Stimulated activated naive CD4-positive, alpha-beta T cell treated with Interleukin-2 at 50 U/mL for 16 hours (primary cell): ENCODE measurements around the gene FAAP100.

ENCODE experiments used
- DNase-seq: peaks from one replicate; lab custom pipeline; 2025; lab: John Stamatoyannopoulos, UW

FAAP100 gene

DNA sequence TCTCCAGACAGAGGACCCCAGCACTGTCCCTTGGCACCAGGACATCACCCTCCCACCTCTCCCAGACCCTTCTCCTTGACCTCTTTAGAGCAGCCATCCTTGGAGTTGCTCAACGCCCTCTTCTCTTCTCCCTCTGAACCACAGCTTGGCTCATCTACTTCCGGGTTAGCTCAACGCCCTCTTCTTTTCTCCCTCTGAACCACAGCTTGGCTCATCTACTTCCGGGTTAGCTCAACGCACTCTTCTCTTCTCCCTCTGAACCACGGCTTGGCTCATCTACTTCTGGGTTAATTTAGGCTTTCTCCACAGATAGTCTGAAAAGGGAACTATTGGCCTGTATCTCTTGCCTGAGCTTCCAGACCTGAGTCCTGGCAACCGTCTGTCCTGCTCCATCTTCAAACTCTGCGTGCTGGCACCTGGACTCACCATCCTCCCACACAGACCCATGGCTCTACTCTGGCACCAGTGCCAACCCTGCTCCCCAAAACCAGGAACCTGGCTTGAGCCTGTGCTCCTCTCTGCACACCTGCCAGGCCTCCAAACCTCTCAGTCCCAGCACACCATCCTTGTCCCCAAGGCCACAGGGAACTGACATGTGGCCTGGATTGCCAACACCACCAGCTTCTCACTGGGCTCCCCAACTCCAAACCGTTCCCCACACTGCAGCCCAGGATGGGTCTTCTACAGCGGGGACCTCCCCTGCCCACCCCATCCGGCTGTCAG lies 25.3 kb upstream of the FAAP100 start:
- DNase-seq, result no peak

DNA sequence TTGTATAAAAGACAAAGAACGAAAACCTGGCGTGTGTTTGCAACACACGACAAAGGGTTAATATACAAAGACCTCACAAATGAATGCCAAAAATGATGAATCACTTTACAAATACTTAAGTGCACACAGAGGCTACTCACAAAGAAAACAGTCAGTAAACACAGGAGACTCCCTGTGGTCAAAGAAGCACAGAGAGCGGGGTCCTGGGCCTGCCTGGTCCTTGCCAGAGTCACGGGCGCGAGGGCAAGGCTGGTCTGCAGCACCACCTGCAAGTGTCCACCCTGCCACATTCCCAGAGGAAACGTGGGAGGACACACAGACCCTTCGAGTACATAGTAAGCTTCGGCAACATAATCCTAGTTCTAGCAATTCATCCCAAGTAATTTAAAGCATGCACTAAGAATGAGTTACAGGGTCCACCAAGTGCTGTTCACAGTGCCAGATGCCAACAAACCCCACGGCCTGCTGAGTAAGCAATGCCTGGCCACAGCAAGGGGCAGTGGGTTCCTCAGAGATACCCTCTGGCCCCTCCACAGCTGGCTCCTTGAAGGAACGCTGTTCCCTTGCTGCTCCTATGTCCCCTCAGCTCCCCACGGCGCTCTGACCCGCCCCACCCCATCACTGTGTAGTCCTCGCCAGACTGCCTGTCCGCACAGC lies 24.6 kb upstream of the FAAP100 start:
- DNase-seq, result no peak

DNA sequence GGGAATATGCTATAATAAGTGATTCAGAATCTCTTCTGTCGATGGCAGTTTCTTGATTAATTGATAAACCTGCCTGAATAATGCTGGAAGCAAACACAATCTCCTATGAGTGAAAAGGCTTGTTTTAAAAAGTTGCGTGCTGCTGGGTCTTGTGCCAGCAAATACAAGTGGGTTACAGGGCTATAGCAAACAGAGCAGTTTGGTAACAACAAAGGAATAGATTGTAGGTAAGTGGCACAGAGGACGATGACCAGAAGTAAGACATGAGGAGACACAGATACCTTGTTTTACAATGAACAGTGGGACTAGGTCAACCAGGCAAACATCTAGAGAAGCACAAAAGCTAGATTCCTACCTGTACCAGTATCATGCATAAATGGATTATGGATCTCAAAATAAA lies 23.7 kb upstream of the FAAP100 start:
- no peak for DNase-seq

DNA sequence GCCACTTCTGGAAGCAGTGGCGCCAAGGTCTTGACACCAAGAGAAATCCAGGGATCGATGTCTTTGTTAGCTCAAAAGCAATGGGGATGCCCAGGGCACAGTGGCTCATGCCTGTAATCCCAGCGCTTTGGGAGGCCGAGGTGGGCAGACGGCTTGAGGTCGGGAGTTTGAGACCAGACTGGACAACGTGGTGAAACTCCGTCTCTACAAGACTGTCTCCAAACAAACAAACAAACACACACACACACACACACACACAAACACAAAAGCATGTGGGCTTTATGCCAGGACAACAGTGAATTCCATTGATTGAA lies 22.4 kb upstream of the FAAP100 start:
- DNase-seq, result no peak

DNA sequence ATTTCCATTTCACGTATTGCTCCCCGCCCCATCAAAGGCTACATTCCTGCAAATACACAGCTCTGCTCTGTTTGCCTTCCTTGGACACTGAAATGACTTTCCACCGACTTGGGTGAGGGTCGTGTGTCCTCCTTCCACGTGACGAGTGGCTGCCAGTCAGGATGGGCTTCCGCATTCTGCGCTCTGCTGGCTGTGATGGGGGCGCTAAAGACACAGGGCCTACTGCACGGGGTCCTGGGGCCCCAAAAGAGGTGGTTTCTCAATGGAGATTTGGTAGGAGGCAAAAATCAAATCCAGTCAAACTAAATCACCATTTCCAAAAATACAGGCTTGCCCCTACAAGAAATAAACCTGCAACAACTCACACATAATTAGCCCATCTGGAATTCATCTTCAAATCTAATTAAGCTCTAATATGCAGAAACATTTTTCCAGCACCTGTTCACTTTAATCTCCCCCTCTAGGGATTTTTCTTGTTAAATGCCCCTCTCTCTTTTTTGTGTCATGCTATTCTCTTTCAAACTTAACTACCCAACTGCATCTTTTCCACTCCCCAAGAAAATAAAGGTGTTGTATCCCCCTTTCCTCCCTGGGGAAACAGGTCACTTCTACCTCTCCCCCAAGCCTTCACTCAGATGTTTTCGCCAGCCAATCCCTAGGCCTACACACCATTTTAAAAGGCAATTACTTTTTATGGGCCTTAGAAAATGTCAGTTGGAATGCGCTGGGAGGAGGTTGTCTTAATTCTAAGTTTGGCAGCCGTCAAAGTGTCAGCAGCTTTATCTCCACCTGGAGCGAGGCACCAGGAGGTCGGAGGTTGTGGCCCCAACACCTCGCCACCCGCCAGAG lies 21.9 kb upstream of the FAAP100 start:
- no peak for DNase-seq

DNA sequence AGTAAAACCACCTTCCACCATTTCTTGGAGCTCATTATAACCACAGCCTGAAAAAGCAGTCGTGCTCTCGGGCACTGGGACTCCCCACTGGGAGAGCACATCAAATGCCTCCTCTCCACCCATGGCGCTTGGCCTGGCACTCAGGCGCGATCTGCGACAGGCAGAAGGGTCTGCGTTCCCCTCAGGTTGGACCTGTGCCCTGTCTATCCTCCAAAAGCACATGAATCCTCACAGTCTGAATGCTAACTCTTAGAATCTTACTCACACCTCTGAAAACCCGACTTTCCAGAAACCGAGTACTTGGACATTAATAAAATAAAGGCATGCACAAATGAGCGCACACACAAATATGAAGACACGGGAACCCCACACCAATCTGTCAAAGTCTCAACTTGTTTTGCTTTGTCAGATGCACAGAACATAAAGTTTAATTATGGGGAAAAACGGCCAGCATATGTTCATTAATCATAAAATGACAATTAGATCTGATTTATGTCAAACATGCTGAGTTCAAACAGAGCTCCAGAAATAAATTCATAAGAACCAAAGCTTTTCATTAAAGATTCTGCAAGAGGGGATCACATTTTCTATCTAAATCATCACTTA lies 20.5 kb upstream of the FAAP100 start:
- no peak for DNase-seq

DNA sequence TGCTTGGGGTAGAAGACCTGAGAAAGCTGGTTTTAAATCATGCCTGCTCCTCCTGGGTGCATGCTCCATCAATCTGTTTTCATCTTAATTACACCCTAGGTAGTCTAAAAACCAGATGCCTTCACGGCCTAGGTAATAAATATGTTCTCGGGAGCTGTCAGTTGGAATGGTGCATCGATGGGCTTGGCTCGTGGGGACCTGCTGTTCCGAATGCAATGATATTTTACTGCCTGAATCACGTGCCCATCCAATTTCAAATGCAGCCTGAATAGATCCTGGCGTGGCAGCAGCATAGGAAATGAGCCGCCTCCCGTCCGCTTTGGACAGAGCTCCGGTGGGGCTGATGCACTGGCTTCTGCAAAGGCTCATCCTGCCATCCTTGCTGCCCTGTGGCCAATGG lies 18.8 kb upstream of the FAAP100 start:
- no peak for DNase-seq

- DNase-seq, result no peak
These were observed 17.9 kb upstream of the FAAP100 start for GRCh38 chr17:81569986-81570514.

DNA sequence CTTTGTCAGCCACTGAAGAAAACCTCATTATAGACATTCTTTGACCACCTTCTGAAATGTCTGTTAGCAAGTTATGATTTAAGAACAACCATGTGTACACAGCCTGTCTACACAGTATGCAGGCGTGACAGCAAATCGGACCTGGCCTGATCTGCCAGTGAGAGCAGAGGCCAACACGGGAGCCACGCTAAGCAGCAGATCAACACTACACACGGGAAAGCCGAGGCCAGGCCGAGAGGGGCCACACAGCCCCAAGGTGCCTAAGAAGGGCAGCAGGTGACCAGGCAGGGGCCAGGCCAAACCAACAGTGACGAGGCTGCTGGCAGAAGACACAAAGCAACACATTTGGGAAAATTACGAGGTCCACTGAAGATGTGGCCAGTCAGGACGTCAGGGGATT lies 16.3 kb upstream of the FAAP100 start:
- DNase-seq, result no peak

- no peak for DNase-seq
These were observed 15.0 kb upstream of the FAAP100 start for GRCh38 chr17:81567191-81567590.

DNA sequence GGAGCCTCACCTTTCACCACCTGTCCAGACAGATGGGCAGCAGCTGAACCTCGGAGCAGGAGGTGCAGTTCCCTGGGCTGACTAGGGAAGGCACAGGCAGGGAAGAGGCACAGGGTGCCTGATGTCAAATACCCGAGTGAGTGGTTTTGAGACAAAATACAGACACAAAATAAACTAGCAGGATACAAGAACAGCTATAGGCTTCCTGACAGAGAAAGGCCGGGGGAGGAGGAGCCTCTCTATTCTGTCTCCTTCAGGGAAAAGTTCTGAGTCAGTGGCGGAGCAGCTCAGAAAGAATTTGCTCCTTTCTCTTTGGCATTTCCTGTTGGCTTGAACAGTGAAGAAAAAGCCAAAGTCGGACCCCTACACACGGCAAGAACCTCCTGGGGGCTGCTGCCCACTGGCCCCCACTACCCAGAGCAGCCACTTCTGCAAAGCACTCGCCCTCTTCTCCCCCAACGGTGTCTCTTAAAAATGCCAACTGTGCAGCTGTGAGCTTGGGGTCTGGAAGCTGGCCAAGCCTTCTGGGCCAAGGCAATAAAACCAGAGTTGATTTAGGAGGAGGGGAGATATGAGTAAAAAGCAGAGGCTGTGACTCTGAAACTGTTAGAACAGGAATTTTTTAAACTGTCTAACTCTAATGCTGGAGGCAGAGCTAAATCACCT lies 14.4 kb upstream of the FAAP100 start:
- no peak for DNase-seq

DNA sequence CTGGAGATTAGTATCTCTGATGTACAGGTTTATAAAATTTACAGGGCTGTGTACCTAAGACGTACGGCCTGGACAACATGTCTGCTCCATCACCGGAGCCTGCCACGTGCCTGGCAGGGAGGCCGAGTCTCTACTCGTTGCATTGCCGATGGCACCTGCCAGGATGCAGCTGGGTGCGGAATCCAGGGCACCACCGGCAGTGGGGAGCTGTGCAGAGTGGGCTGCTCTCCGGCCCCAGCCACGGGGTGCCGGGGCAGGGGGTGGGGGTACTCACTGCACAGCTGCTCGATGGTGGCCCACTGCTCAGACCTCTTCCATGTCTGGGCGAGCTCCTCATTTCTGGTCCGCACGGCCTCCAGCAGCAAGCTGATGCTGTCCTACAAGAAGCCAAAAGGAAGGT lies 13.1 kb upstream of the FAAP100 start:
- DNase-seq, result no peak

- no peak for DNase-seq
These were observed 12.6 kb upstream of the FAAP100 start for GRCh38 chr17:81564778-81565177.

DNA sequence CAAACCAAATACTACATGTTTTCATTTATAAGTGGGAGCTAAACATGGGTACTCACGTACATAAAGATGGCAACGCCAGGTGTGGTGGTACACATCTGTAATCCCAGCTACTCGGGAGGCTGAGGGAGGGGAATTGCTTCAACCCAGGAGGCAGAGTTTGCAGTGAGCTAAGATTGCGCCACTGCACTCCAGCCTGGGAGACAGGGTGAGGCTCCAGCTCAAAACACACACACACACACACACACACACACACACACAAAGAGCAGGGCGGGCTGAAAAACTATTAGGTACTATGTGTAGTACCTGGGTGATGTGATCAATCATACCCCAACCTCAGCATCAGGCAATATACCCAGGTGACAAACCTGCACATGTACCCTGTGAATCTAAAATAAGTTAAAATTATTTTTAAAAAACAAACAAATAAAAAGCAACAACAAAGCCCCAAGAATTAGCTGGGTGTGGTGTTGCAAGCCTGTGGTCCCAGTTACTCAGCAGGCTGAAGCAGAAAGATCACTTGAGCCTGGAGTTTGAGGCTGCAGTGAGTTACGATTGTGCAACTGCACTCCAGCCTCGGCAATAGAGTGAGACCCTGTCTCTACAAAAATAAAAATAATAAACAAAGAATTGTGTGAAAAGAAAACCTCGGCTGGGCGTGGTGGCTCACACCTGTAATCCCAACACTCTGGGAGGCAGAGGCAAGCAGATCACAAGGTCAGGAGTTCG lies 11.9 kb upstream of the FAAP100 start:
- DNase-seq, result no peak

DNA sequence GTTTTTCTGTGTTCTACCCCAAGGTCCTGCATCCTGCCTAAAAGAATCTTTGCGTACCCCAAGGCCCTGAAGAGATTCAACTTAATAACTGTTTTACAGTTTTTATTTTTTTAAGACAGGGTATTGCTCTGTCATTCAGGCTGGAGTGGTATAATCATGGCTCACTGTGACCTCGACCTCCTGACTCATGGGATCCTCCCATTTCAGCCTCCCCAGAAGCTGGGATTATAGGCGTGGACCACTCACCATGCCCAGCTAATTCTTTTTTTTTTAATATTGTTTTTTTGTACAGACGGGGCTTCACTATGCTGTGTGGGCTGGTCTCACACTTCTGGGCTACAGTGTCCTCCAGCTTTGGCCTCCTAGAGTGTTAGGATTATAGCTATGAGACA lies 9.3 kb upstream of the FAAP100 start:
- DNase-seq, result no peak

DNA sequence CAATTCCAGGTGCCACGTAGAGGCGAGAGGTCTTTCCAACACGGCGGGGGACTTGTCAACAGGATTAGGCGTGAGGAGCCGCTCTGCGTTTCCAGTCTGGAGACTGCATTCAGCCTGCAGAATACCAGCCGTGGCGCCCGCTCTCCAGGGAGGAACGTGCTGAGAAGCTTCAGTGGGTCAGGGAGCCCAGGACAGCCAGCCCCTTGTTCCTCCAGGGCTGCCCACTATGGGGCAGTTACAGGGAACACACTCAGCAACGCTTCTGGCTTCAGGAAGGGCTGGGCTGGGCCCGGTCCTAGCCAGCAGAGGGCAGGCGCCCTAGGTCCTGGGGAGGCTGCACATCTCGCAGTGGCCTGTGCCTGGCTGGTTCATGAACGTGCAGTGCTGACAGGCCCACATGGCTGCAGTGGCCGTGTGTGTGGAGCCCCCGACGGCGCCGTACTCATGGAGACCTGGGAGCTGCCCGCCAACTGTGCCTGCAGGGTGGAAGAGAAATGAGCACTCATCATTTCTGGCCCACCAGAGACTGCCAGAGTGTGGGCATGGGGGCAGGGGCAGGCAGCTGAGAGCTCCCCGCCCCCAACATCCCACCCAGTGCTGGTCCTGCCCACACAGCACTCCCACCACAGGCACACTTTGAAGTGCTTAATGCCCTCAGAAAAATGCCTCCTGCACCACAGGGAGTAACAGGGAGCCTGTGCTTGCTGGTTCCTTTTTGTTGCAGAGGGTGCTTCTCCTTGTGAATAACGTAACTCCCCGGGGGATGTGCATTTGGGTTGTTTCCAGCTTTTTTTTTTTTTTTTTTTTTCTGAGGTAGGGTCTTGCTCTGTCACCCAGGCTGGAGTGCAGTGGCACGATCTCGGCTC lies 7.0 kb upstream of the FAAP100 start:
- no peak for DNase-seq

DNA sequence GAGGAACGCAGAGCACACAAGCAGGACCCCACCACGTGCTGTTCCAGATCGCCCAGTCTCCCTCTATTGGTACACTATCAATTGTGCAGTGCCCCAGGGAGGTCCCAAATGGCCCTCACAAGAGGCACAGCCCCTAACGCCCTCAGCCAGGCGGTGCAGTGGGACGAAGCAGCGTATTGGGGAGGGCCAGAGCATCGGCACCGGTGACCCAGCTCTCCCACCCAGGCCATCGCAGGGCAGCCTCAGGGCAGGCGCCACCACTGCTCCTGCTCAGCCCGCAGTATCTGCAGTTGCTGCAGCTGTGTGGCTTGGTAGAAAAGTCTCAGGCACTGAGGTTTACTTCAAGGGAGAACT lies 5.9 kb upstream of the FAAP100 start:
- no peak for DNase-seq

DNA sequence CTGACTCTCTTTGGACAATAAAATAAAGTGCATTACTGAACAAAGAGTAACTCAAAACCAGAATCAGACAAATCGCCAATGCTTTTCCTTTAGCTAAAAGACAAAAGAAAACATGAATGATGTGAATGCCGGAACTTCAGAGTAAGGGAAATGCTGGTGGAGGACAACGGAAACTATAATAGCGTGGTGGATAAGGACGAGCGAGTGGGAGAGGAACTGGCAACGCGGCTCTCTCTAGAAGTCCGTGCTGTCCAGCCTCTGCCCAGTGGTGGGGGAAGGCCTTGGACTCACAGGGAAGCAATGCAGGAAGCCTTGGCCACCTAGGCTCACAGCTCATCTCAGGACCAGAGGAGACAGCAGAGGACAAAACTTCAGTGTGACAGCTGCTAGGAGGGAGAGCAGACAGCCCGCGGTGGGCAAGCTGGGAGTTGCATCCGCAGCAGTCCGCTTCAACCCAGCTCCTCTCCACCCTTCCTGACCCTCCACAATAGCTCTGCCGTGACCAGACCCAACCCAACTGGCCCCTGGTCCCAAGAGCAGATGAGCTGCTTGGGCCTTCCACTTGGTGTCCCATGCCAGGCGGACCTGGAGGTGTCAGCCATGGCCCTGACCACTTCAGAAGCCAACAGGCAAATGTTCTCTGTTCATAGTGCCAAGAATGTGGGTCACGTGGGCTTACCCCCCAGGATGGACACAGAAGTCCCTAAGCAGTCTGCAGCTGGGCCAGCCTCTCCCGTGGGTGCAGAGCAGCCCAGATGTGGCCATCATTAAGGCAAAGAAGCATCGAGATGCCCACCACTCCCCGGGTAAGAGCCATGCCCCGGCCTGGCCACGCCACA lies 5.3 kb upstream of the FAAP100 start:
- DNase-seq, result no peak

DNA sequence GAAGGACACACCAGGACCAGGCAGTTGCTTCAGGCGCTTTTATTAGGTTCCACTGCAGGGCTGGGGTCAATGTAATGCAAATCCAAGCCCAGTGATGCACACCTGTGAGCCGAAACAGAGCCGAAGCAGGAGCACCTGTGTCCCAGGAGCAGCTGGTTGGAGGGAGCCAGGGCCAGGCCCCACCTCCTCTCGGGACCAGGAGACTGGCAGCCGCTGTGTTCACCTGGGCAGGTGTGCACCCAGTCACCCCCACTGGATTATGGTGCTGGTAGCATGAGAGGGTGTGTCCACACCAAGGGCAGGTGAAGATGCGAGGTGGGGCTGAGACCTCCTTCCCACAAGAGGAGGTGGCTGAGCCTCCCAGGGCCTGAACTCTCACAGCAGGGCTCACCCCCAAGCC lies 4.7 kb upstream of the FAAP100 start:
- DNase-seq, result no peak
